GM12878 (cell line): ENCODE measurements around the gene TBC1D10B. TPM values are rescaled to one million over a fixed set of nuclear protein-coding genes. Genes with fewer than 3 reads are reported as not detected.

Experiments used
- ATF3 ChIP-seq: IDR thresholded peaks from 2 replicates; pipeline ENCODE4 v1.6.1; 2011; ENCODE audit warnings: low read depth, mild to moderate bottlenecking, low read length, moderate library complexity, borderline replicate concordance; ENCODE audit errors: extremely low read depth
- BHLHE40 ChIP-seq, 2 experiments: fragments of 450-650 bp in 1 of 2; IDR thresholded peaks; 2 replicates each; pipeline ENCODE4 v1.6.1; 2011 to 2017; ENCODE audit warnings: low read depth in 2 of 2, borderline replicate concordance in 1 of 2, improper control_type of control experiment in 1 of 2, low read length in 1 of 2, mild to moderate bottlenecking in 1 of 2
- BMI1 ChIP-seq: fragments of 450-650 bp; IDR thresholded peaks from 2 replicates; pipeline ENCODE4 v1.6.1; 2016; ENCODE audit warnings: mild to moderate bottlenecking, moderate library complexity, borderline replicate concordance
- BRCA1 ChIP-seq: IDR thresholded peaks from 2 replicates; pipeline ENCODE4 v1.6.1; 2011; ENCODE audit warnings: low read depth, low read length, improper control_type of control experiment
- CEBPB ChIP-seq, 2 experiments: fragments of 150-350 bp in 1 of 2; IDR thresholded peaks; 2 replicates each; pipeline ENCODE4 v1.6.1; 2012 to 2014; ENCODE audit warnings: low read depth in 2 of 2, low read length in 2 of 2, borderline replicate concordance in 1 of 2, inconsistent platforms in 1 of 2
- CHD2 ChIP-seq: IDR thresholded peaks from 2 replicates; pipeline ENCODE4 v1.6.1; 2011; ENCODE audit warnings: low read depth, low read length, improper control_type of control experiment, borderline replicate concordance
- FOXK2 ChIP-seq: fragments of 450-650 bp; IDR thresholded peaks from 2 replicates; pipeline ENCODE4 v1.6.1; 2017; ENCODE audit warnings: mild to moderate bottlenecking, moderate library complexity
- GATAD2B ChIP-seq: fragments of 450-650 bp; conservative IDR thresholded peaks from 2 replicates; pipeline ENCODE4 v1.6.1; 2017; ENCODE audit warnings: low read depth, mild to moderate bottlenecking, moderate library complexity
- HDAC2 ChIP-seq: fragments of 200-600 bp; sonication (generic); IDR thresholded peaks from 2 replicates; pipeline ENCODE4 v1.6.1; 2017
- IKZF2 ChIP-seq, 2 experiments: fragments of 450-650 bp; IDR thresholded peaks; 2 replicates each; pipeline ENCODE4 v1.6.1; 2017; ENCODE audit warnings: mild to moderate bottlenecking in 2 of 2, moderate library complexity in 2 of 2
- MAX ChIP-seq: IDR thresholded peaks from 2 replicates; pipeline ENCODE4 v1.6.1; 2012; ENCODE audit warnings: low read depth, low read length, improper control_type of control experiment
- NR2C1 ChIP-seq: fragments of 450-650 bp; IDR thresholded peaks from 2 replicates; pipeline ENCODE4 v1.6.1; 2017; ENCODE audit warnings: antibody characterized with exemption, mild to moderate bottlenecking, moderate library complexity
- PKNOX1 ChIP-seq: fragments of 450-650 bp; IDR thresholded peaks from 2 replicates; pipeline ENCODE4 v1.6.1; 2016; ENCODE audit warnings: mild to moderate bottlenecking
- POU2F2 ChIP-seq: IDR thresholded peaks from 3 replicates; pipeline ENCODE4 v1.6.1; 2011; ENCODE audit warnings: low read depth, mild to moderate bottlenecking, low read length, borderline replicate concordance
- RAD51 ChIP-seq: fragments of 450-650 bp; IDR thresholded peaks from 2 replicates; pipeline ENCODE4 v1.6.1; 2016; ENCODE audit warnings: moderate library complexity, mild to moderate bottlenecking, inconsistent platforms
- RCOR1 ChIP-seq: conservative IDR thresholded peaks from 2 replicates; pipeline ENCODE4 v1.6.1; 2012; ENCODE audit warnings: low read depth, low read length, improper control_type of control experiment
- RUNX3 ChIP-seq: IDR thresholded peaks from 2 replicates; pipeline ENCODE4 v1.6.1; 2012; ENCODE audit warnings: low read length, inconsistent platforms
- SPI1 ChIP-seq: IDR thresholded peaks from 2 replicates; pipeline ENCODE4 v1.6.1; 2011; ENCODE audit warnings: low read depth, mild to moderate bottlenecking, low read length, moderate library complexity, borderline replicate concordance; ENCODE audit not compliant: insufficient read depth
- SRF ChIP-seq, 2 experiments: IDR thresholded peaks; 2 replicates each; pipeline ENCODE4 v1.6.1; 2011; ENCODE audit warnings: low read depth in 2 of 2, low read length in 2 of 2, mild to moderate bottlenecking in 1 of 2, moderate library complexity in 1 of 2
- SUZ12 ChIP-seq: fragments of 200-600 bp; sonication (generic); IDR thresholded peaks from one replicate; pipeline ENCODE4 v1.6.1; 2018; ENCODE audit warnings: antibody characterized with exemption, mild to moderate bottlenecking; ENCODE audit not compliant: unreplicated experiment
- ZBTB4 ChIP-seq: fragments of 450-650 bp; formaldehyde crosslinking; IDR thresholded peaks from 2 replicates; pipeline ENCODE4 v1.4.0; 2022; ENCODE audit warnings: mild to moderate bottlenecking, moderate library complexity
- ZNF384 ChIP-seq: IDR thresholded peaks from 2 replicates; pipeline ENCODE4 v1.6.1; 2012; ENCODE audit warnings: low read depth, mild to moderate bottlenecking, low read length, improper control_type of control experiment, borderline replicate concordance
- ZNF592 ChIP-seq: fragments of 450-650 bp; IDR thresholded peaks from 2 replicates; pipeline ENCODE4 v1.6.1; 2017; ENCODE audit warnings: mild to moderate bottlenecking, moderate library complexity
- polyA plus RNA-seq, 11 experiments: library from polyadenylated mRNA; depleted of rRNA in 4 of 11; unstranded in 6 of 11; stranded (reverse) in 5 of 11; fragments of >200 nt; fragmentation: Nextera tagmentation in 4 of 11; fragmentation: Illumina TruSeq in 1 of 11; extraction: Ambion mirVana in 4 of 11; extraction: Trizol in 1 of 11; gene quantifications; 1 replicate in 1 of 11; 2 replicates in 10 of 11; pipeline versions ENCODE4 v1.2.1 to v1.2.3, GENCODE V29; 2011 to 2016; ENCODE audit warnings: inconsistent platforms in 2 of 11, missing spikeins in 2 of 11, low read depth in 1 of 11
- total RNA-seq, 4 experiments: library from RNA; depleted of rRNA in 3 of 4; stranded (reverse); fragments of >200 nt in 3 of 4; fragmentation: Illumina TruSeq in 1 of 4; extraction: Trizol in 1 of 4; gene quantifications; 2 replicates each; pipeline versions ENCODE4 v1.2.1 to v1.2.3, GENCODE V29; 2013 to 2021

The TBC1D10B gene
- total and polyA plus RNA-seq, 10 of the 15 experiments (the other 5 are each of a cell fraction or from before 2014, with no cell fraction given): 2.2 to 51.2 (median 11.6) TPM

GRCh38 chr16:30349675-30350074 lies 20.6 kb downstream of the TBC1D10B start (continued):
- TF ChIP-seq ZNF592 (no peak), ZNF384 (peak; percentile 21; the same call in 1 of the 2 replicates), BRCA1 (no peak), RUNX3 (peak; percentile 71), RCOR1 (no peak), CEBPB (IDR thresholded peaks at IDR 0.05; ENCODE audit: borderline replicate concordance in 1 of 2, low read depth in 2 of 2, low read length in 2 of 2) (peak in 1 of 2 experiments; percentile 59; a peak in 2 of 4 replicates), ATF3 (no peak), BHLHE40 (IDR thresholded peaks at IDR 0.05; ENCODE audit: borderline replicate concordance in 1 of 2, low read depth in 2 of 2, low read length in 1 of 2) (peak; percentile 53 to 83; a peak in 2 of 4 replicates), MAX (no peak), HDAC2 (no peak), POU2F2 (no peak), SUZ12 (no peak), BMI1 (no peak), CHD2 (no peak), NR2C1 (no peak), RAD51 (no peak), SPI1 (no peak), SRF (IDR thresholded peaks at IDR 0.05; ENCODE audit: low read depth in 2 of 2, low read length in 2 of 2) (no peak), ZBTB4 (CRISPR knock-in tag) (no peak), PKNOX1 (no peak), IKZF2 (IDR thresholded peaks at IDR 0.05) (peak; percentile 16 to 20; a peak in 2 of 4 replicates), GATAD2B (no peak), FOXK2 (no peak)
